GM21786 (cell line): Measurements from ENCODE around the gene ZNF784.

Experiments
- ATAC-seq: cut with Tn5 transposase; IDR thresholded peaks from one replicate; pipeline ENCODE4 v1.9.1; 2021; ENCODE audit not compliant: unreplicated experiment

Gene ZNF784

DNA sequence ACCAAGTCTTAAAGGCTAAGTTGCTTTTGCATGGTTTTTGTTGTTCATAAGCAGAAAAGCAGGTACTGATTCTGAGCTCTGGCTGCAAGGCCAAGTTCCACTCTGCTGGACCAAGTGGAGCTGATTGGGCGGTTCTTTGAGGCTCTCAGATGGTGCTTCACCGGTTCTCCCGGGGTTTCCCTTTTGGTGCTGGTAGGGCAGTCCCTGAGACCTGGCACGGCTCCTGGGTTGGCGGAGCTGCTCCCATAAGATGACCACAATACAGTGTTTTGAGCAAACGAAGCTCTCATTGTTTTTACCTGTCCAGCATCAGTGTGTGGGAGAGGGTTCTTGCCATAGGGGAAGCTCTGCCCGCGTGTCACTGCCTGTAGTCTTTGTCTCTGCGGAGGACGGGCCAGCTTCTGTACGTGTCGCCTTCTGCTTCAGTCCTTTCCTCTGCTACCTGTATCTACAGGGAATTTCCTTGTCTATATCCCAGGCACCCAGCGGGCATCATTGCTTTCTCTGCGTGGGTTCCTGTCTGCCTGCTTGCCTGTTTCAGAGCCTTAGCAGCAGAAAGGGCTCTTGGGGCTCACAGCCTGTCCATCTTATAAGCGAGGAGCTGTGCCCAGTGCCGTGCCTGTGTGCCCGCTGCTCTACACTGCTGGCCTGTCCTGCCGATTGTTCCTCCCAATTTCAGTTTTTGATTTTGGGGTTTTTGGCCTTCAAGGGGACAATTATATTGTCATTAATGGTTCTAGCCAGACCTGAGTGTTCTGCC, 32.8 kb upstream of the ZNF784 start:
- no peak for ATAC-seq

- no peak for ATAC-seq
Measured at GRCh38 chr19:55656552-55656951, 32.2 kb upstream of the ZNF784 start.

GRCh38 chr19:55655648-55656040, 31.3 kb upstream of the ZNF784 start:
- ATAC-seq = no peak

GRCh38 chr19:55654868-55655647, 30.7 kb upstream of the ZNF784 start, which contains the start of gene U2AF2:
Gene U2AF2, plus strand, starts transcription at chr19:55655035. Its CDS starts 70 bp downstream, at chr19:55655105.
- ATAC-seq = peak; percentile 32

DNA sequence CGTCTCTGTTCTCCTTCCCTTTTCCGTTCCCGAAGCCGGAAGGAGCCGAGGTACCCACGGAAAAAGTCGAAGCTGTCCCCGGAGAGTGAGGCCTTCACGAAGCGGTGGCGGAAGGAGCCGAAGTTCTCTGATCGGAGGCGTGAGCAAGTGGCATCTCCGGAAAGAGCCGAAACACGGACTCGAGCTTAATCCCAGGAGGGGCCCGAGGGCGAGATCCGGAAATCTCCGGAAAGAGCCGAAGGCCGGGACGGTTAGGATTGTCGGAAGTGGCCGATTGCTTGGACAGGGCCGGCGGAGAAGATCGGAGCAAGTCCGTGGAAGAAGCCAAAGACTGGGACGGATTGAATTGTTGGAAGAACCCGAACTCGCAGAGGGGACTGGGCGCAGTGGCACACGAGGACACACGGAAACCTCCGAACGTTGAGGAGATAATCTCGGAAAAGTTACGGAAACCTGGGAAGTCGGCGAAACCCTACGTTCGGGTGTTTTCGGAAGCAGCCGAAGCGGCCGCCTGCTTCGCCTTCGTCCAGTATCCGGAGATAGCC, 30.0 kb upstream of the ZNF784 start:
- ATAC-seq = peak; percentile 52

- ATAC-seq = peak; percentile 31
Measured at GRCh38 chr19:55653651-55654322, 29.4 kb upstream of the ZNF784 start.

DNA sequence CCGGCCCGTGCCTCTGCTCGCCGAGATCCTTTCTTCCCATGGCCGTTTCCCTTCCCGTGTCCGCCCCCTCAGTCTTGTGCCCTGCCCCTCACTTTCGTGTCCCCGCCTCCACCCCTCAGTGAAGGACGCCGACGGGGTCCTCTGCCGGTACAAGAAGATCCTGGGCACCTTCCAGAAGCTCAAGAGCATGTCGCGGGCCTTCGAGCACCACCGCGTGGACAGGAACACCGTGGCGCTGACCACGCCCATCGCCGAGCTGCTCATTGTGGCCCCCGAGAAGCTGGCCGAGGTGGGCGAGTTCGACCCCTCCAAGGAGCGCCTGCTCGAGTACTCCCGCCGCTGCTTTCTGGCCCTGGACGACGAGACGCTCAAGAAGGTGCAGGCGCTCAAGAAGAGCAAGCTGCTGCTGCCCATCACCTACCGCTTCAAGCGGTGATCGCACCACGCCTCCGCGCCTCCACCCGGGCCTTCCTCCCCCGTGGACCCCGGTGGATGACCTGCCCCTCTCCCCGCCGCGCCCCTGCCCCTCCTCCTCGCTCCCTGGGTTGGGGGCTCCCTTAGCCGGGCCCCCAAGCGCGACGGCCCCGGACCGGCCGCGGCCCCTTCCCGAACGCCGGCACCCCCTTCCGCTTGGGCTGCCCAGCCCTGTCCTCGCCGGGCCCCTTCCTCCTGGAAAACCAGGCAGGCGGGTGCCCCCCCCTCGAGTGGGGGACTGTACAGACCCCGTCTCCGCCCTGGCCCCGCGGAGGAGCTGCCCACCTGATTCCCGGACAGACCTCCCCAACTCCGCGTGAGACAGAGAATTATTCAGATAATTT, 28.2 kb upstream of the ZNF784 start:
- no peak for ATAC-seq

GRCh38 chr19:55651236-55651635, 26.9 kb upstream of the ZNF784 start:
- ATAC-seq = no peak

GRCh38 chr19:55650602-55651230, 26.4 kb upstream of the ZNF784 start:
- ATAC-seq = no peak

GRCh38 chr19:55650126-55650557, 25.8 kb upstream of the ZNF784 start:
- ATAC-seq = no peak

GRCh38 chr19:55649268-55650125, 25.1 kb upstream of the ZNF784 start:
- ATAC-seq = no peak

DNA sequence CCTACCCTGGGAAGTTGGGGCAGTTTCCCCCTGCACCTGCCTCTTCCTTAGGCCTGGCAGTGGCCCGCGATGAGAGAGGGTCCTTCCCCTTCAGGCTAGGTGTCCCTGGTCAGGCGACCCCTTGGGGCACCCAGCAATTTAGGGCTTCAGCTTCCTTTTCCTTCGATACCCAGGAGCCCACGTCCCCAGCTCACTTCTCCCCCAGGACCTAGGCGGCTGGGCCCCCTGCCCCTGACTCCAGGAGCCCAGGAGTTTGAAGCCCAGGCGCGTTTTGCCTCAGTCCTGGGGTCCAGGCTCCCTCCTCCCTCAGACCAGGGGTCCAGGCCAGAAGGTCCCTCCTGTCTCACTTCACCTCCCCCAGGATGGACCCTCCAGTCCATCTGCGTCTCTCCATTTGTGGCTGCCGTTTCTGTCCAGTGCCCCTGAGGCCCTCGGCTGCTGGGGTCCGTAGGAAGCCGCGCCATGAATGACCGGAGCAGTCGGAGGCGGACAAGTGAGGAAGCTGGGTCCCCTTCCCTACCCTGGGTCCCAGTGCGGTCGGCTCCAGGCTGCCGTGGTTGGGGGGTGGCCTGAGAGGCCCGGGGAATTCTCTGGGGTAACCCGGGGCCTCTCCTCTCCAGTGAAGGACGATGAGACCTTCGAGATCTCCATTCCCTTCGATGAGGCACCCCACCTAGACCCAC, 24.4 kb upstream of the ZNF784 start:
- ATAC-seq = no peak

DNA sequence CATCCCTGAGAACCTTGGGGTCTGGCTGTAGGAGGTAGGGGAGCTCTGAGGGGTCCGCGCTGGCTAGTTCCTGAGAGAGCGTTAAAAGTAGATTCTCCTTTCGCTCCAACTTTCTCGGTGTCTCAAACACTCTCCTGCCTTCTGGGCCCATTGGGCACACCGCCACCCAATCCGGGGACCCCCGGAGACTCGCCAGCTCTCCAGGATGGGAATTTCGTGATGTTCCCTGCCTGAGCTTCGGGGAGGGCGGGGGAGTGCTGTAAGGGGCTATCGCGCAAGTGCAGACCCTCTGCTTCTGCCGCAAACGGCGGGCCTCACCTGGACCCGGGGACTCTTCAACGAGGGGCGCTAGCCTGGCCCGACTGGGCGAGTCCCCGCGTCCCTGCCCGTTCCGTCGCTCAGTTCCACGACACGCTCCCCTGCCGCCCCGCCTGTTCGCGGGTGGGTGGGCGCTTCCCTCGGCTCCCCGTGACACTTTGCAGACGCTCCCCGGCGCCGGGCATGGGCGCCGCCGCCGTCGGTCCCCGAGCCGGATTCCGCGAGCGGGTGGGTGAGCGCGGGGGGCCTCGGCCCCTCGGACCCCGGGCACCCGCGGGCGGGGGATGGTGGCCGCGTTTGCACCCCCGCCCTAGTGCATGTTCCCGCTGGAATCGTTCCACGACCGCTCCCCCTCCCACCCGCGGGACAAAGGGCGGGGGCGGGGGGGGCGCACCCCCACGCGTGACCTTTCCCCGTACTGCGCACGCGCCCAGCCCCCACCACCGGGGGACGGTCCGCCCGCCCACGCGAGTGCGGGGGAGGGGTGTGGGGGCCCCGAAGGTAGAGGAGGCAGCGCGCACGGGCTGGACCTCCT, 23.6 kb upstream of the ZNF784 start, which contains the start of gene CCDC106:
CCDC106 (plus strand) TSS at position 481 of the 853 bp plus-strand sequence. CDS start 835 bp downstream, outside the sequence.
- peak; percentile 41 for ATAC-seq

- no peak for ATAC-seq
Measured at GRCh38 chr19:55646889-55647731, 22.7 kb upstream of the ZNF784 start.

- ATAC-seq = no peak
Measured at GRCh38 chr19:55645512-55645881, 21.1 kb upstream of the ZNF784 start.

DNA sequence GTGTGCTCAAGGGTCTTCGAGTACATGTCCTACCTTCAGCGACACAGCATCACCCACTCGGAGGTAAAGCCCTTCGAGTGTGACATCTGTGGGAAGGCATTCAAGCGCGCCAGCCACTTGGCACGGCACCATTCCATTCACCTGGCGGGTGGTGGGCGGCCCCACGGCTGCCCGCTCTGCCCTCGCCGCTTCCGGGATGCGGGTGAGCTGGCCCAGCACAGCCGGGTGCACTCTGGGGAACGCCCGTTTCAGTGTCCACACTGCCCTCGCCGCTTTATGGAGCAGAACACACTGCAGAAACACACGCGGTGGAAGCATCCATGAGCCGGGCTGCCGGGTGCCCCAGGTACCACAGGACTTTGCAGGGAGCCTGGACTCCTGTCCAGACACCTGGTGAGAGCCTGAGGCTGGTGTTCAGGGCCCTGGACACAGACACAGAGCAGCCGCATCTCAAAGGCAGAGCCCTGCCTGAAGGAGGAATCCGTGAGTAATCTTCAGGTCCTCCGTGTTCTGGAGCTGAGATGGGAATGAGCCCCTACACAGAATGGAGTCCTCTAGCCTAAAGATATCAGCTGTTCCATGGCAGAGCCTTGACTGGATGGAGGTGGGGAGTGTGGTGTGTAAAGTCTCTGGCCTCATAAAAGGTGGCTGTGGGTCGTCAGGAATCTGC, 20.6 kb upstream of the ZNF784 start:
- no peak for ATAC-seq
